Hepatocyte (in vitro differentiated cells): ENCODE data around the gene WSCD1. TPM values are rescaled to one million over a fixed set of nuclear protein-coding genes. Genes with fewer than 3 reads are reported as not detected.

Experiments used
- DNase-seq: peaks from one replicate; pipeline ENCODE4 v3.0.0-alpha.2; 2016; ENCODE audit warnings: low spot score
- H2AFZ ChIP-seq: fragments of 200-600 bp; sonication (generic); 2 replicates; pipeline ENCODE4 v1.6.0; 2016; ENCODE audit warnings: antibody characterized with exemption, mild to moderate bottlenecking
- H3K27ac ChIP-seq: fragments of 200-600 bp; sonication (generic); 2 replicates; pipeline ENCODE4 v1.5.1; 2016; ENCODE audit warnings: mild to moderate bottlenecking
- H3K27me3 ChIP-seq: fragments of 200-600 bp; sonication (generic); 2 replicates; pipeline ENCODE4 v1.6.1; 2016
- H3K36me3 ChIP-seq: fragments of 200-600 bp; sonication (generic); replicated peaks from 2 replicates; pipeline ENCODE4 v1.5.1; 2016; ENCODE audit warnings: low read depth; ENCODE audit not compliant: insufficient read depth
- H3K4me1 ChIP-seq: fragments of 200-600 bp; sonication (generic); 2 replicates; pipeline ENCODE4 v1.5.1; 2016; ENCODE audit warnings: mild to moderate bottlenecking, moderate library complexity; ENCODE audit not compliant: insufficient read depth
- H3K4me2 ChIP-seq: fragments of 200-600 bp; sonication (generic); 2 replicates; pipeline ENCODE4 v1.6.0; 2016
- H3K4me3 ChIP-seq: fragments of 200-600 bp; sonication (generic); 2 replicates; pipeline ENCODE4 v1.5.1; 2016; ENCODE audit warnings: mild to moderate bottlenecking
- H3K79me2 ChIP-seq: fragments of 200-600 bp; sonication (generic); 2 replicates; pipeline ENCODE4 v1.6.0; 2017; ENCODE audit warnings: mild to moderate bottlenecking
- H3K9me2 ChIP-seq: fragments of 200-600 bp; sonication (generic); replicated peaks from 2 replicates; pipeline ENCODE4 v1.6.0; 2017; ENCODE audit warnings: mild to moderate bottlenecking; ENCODE audit not compliant: insufficient read depth
- H3K9me3 ChIP-seq: fragments of 200-600 bp; sonication (generic); 2 replicates; pipeline ENCODE4 v1.5.1; 2016; ENCODE audit warnings: low read depth, mild to moderate bottlenecking
- H4K20me1 ChIP-seq: fragments of 200-600 bp; sonication (generic); 2 replicates; pipeline ENCODE4 v1.6.0; 2016; ENCODE audit warnings: mild to moderate bottlenecking; ENCODE audit not compliant: insufficient read depth, poor library complexity, severe bottlenecking
- EZH2 ChIP-seq: fragments of 200-600 bp; sonication (generic); IDR thresholded peaks from 2 replicates; pipeline ENCODE4 v1.6.1; 2016; ENCODE audit warnings: antibody characterized with exemption, mild to moderate bottlenecking, borderline replicate concordance
- EZH2phosphoT487 ChIP-seq: fragments of 200-600 bp; sonication (generic); IDR thresholded peaks from one replicate; pipeline ENCODE4 v1.6.1; 2018; ENCODE audit warnings: antibody characterized with exemption, mild to moderate bottlenecking, low read depth, moderate library complexity; ENCODE audit not compliant: unreplicated experiment, severe bottlenecking
- WGBS: methylation state at CpG from one replicate; pipeline ENCODE4 v1.1.6; 2016; ENCODE audit warnings: low lambda C conversion rate; ENCODE audit errors: missing lambda C conversion rate; 5-methylcytosine and 5-hydroxymethylcytosine counted together
- polyA plus RNA-seq: library from polyadenylated mRNA; unstranded; fragments of >200 nt; fragmentation: Nextera tagmentation; extraction: Ambion mirVana; gene quantifications from 2 replicates; pipeline ENCODE4 v1.2.1, GENCODE V29; 2016
- total RNA-seq: library from RNA; depleted of rRNA; stranded (reverse); fragments of >200 nt; gene quantifications from 2 replicates; pipeline ENCODE4 v1.2.3, GENCODE V29; 2014
- TF ChIP-seq, protein P1 (sequence below): fragments of 200-600 bp; sonication (generic); IDR thresholded peaks from 2 replicates; pipeline ENCODE4 v1.5.1; 2016; ENCODE audit warnings: antibody characterized with exemption, mild to moderate bottlenecking; ENCODE audit not compliant: poor library complexity

Gene WSCD1
- total and polyA plus RNA-seq, 2 experiments from 2014 or later = 1.5 to 4.4 TPM

GRCh38 chr17:6077752-6078151 is 7.6 kb downstream of the WSCD1 start:
- Histone ChIP-seq H3K27me3 (peaks cover 17% of the 10 kb centered on the region), H3K27ac (no peak overlapping the region), H3K36me3 (no peaks in the 10 kb centered on the region), H3K4me1 (no peaks in the 10 kb centered on the region), H3K4me3 (no peak overlapping the region), H3K79me2 (no peaks in the 10 kb centered on the region), H3K9me2 (no peaks in the 10 kb centered on the region), H4K20me1 (no peaks in the 10 kb centered on the region), H2AFZ (no peak overlapping the region), H3K9me3 (no peaks in the 10 kb centered on the region), H3K4me2 (no peak overlapping the region)
- TF ChIP-seq, protein P1, sequence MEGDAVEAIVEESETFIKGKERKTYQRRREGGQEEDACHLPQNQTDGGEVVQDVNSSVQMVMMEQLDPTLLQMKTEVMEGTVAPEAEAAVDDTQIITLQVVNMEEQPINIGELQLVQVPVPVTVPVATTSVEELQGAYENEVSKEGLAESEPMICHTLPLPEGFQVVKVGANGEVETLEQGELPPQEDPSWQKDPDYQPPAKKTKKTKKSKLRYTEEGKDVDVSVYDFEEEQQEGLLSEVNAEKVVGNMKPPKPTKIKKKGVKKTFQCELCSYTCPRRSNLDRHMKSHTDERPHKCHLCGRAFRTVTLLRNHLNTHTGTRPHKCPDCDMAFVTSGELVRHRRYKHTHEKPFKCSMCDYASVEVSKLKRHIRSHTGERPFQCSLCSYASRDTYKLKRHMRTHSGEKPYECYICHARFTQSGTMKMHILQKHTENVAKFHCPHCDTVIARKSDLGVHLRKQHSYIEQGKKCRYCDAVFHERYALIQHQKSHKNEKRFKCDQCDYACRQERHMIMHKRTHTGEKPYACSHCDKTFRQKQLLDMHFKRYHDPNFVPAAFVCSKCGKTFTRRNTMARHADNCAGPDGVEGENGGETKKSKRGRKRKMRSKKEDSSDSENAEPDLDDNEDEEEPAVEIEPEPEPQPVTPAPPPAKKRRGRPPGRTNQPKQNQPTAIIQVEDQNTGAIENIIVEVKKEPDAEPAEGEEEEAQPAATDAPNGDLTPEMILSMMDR = no peak
- 75% methylated on average over 5 of the region's 5 CpGs for WGBS
- DNase-seq = no peak

DNA sequence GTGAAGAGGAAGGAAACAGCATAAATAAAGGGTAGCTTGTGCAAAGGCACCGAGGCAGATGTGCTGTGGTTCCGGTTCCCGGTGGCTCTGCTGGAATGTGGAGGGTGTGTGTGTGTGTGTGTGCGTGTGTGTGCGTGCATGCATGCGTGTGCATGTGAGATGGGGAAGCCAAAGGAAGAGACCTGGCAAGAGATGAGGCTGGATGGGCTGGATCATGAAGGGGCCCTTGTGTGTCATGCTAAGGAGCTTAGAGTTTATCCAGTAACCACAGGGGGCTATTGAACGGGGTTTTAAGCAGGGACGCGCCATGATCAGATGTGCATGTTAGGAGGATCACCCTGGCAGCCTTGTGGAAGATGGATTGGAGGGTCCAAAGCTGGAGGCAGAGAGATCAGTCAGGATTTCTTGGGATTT is 8.3 kb downstream of the WSCD1 start:
- no peaks in the 10 kb centered on the region for H3K79me2 ChIP-seq
- TF ChIP-seq EZH2 (no peak), EZH2phosphoT487 (no peak)
- TF ChIP-seq, protein P1 = no peak
- no peak overlapping the region for H3K4me2 ChIP-seq
- H3K9me2 ChIP-seq = no peaks in the 10 kb centered on the region
- no peak overlapping the region for H3K27ac ChIP-seq
- no peaks in the 10 kb centered on the region for H3K4me1 ChIP-seq
- no peak for DNase-seq
- no peak overlapping the region for H2AFZ ChIP-seq
- H3K9me3 ChIP-seq = no peaks in the 10 kb centered on the region
- WGBS = 90% methylated on average over 9 of the region's 9 CpGs
- no peaks in the 10 kb centered on the region for H3K36me3 ChIP-seq
- H3K4me3 ChIP-seq = no peak overlapping the region
- peaks cover 11% of the 10 kb centered on the region for H3K27me3 ChIP-seq
- H4K20me1 ChIP-seq = no peaks in the 10 kb centered on the region

- TF ChIP-seq, protein P1 = no peak
- TF ChIP-seq EZH2 = no peak
- no peak for TF ChIP-seq EZH2phosphoT487
- WGBS = 82% methylated on average over 13 of the region's 13 CpGs
Measured at GRCh38 chr17:6079155-6079888, 9.1 kb downstream of the WSCD1 start.

More at GRCh38 chr17:6079155-6079888, 9.1 kb downstream of the WSCD1 start:
- peaks cover 4% of the 10 kb centered on the region for H3K27me3 ChIP-seq
- no peak for DNase-seq
- no peak overlapping the region for H3K27ac ChIP-seq
- no peaks in the 10 kb centered on the region for H3K36me3 ChIP-seq
- no peak overlapping the region for H3K4me3 ChIP-seq
- no peak overlapping the region for H2AFZ ChIP-seq
- no peaks in the 10 kb centered on the region for H3K4me1 ChIP-seq
- no peaks in the 10 kb centered on the region for H3K9me2 ChIP-seq
- no peaks in the 10 kb centered on the region for H3K9me3 ChIP-seq
- H3K4me2 ChIP-seq = no peak overlapping the region
- H3K79me2 ChIP-seq = no peaks in the 10 kb centered on the region
- no peaks in the 10 kb centered on the region for H4K20me1 ChIP-seq
